C4-2B (cell line): ENCODE results near the gene DNAL1.
A peak's percentile ranks its signal among the peaks of the same experiment; 100 is the strongest.

Experiments
- H3K27ac ChIP-seq: fragments of 450-650 bp; 2 replicates; pipeline ENCODE4 v1.5.1; 2017
- ZFX ChIP-seq: fragments of 450-650 bp; IDR thresholded peaks from 2 replicates; pipeline ENCODE4 v1.6.1; 2017
- TF ChIP-seq, protein P1 (sequence below): fragments of 450-650 bp; conservative IDR thresholded peaks from 2 replicates; pipeline ENCODE4 v1.5.1; 2017; ENCODE audit warnings: mild to moderate bottlenecking

Gene DNAL1, protein sequence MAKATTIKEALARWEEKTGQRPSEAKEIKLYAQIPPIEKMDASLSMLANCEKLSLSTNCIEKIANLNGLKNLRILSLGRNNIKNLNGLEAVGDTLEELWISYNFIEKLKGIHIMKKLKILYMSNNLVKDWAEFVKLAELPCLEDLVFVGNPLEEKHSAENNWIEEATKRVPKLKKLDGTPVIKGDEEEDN

DNA sequence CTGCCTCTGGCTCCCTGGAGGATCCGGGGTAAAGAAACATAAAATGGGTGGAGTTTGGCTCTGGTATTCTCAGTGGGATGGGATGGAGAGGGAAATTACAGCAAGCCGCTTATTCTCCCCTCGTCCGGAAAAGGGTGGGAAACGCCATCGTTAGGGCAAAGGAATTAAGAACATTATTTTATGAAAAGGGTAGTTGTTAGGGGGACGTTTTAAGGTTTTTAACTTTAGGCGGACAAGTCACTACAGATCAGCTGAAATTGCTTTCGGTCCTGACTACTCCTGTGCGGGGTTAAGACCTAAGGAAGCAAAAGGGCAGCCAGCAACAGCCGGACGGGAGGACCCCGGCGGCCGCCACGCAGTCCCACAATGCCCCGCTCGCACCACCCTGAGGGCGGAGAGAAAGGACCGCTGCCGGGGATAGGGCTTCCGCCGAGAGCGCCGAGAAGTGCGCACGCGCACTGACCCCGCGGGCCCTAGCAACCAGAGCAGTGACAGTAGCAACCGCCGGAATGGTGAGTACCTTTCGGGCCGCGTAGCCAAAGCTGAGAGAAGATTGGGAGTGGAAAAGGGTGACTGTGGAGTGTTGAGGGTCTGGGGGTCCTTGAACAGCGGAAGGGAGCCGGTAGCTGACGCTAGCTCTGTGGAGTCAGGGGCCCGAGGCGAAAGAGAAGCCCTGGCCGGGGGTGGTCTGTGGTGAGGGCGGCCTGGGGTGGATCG is at the start of gene DNAL1:
Gene DNAL1, plus strand, starts transcription at position 456 of the 717 bp plus-strand sequence. Its CDS starts 54 bp downstream, at position 510.
- H3K27ac ChIP-seq = peak within 1 kb of the TSS; percentile 64
- TF ChIP-seq, protein P1, sequence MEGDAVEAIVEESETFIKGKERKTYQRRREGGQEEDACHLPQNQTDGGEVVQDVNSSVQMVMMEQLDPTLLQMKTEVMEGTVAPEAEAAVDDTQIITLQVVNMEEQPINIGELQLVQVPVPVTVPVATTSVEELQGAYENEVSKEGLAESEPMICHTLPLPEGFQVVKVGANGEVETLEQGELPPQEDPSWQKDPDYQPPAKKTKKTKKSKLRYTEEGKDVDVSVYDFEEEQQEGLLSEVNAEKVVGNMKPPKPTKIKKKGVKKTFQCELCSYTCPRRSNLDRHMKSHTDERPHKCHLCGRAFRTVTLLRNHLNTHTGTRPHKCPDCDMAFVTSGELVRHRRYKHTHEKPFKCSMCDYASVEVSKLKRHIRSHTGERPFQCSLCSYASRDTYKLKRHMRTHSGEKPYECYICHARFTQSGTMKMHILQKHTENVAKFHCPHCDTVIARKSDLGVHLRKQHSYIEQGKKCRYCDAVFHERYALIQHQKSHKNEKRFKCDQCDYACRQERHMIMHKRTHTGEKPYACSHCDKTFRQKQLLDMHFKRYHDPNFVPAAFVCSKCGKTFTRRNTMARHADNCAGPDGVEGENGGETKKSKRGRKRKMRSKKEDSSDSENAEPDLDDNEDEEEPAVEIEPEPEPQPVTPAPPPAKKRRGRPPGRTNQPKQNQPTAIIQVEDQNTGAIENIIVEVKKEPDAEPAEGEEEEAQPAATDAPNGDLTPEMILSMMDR = no peak
- no peak for TF ChIP-seq ZFX

DNA sequence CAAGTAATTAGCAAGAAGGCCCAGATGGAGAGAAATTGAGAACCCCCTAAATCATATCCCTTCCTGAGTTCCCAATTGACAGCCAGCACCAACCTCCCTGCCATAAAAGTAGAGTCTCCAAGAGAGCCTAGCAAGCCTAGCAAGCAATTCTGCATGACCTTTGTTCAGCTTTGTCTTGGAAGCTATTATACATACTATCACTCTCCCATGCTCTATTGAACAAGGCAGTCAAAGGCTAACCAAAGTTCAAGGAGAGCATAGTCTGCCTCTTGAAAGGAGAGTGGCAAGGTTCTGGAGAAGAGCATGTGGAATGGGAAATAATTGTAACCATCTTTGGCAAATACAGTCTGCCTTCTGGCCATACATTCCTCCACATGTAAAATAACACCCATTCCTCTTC is 45.3 kb upstream of the DNAL1 start:
- no peak for TF ChIP-seq ZFX
- TF ChIP-seq, protein P1 = no peak
- H3K27ac ChIP-seq = no peak overlapping the region

DNA sequence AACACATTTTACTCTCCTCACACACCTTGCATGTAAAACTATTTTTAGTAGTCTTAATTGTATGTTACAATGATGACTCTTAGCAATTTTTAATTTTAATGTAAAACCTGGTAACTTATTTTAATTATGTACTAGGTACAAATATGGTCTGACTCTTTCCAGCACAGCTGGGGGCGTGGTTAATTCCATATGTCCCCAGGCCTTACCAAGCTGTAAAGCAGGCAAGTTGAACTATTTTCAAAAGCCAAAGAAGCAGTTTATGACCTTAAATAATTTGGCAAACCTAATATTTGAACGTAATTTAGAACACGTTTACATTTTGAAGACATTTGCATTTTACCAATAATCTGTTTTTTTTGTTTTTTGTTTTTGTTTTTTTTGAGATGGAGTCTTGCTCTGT is 41.8 kb upstream of the DNAL1 start:
- H3K27ac ChIP-seq = no peak overlapping the region
- TF ChIP-seq, protein P1 = no peak
- no peak for TF ChIP-seq ZFX

DNA sequence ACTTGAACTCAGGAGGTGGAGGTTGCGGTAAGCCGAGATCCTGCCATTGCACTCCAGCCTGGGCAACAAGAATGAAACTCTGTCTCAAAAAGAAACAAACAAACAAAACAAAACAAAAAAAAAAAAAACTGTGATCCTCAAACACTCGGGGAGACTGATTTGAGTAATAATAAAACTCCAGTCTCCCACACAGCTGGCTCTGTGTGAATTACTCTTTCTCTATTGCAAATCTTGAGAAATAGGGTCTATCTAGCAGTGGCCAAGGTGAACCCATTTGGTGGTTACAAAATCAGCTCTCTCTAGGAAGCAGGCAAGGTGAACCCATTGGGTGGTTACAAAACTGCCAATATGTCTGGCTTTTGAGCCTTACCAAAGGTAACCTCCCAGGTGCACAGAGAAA is 38.5 kb upstream of the DNAL1 start:
- TF ChIP-seq, protein P1 = no peak
- TF ChIP-seq ZFX = no peak
- H3K27ac ChIP-seq = no peak overlapping the region

DNA sequence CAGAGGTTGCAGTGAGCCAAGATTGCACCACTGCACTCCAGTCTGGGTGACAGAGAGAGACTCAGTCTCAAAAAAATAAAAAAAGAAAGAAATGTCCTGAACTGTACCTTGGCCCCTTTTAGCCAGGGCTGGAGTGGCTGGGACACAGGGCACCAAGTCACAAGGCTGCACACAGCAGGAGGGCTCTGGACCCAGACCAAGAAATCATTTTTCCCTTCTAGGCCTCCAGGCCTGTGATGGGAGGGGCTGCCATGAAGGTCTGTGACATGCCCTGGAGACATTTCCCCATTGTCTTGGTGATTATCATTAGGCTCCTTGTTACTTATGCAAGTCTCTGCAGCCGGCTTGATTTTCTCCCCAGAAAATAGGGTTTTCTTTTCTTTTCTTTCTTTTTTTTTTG is 37.5 kb upstream of the DNAL1 start:
- TF ChIP-seq, protein P1 = no peak
- TF ChIP-seq ZFX = no peak
- no peak overlapping the region for H3K27ac ChIP-seq

DNA sequence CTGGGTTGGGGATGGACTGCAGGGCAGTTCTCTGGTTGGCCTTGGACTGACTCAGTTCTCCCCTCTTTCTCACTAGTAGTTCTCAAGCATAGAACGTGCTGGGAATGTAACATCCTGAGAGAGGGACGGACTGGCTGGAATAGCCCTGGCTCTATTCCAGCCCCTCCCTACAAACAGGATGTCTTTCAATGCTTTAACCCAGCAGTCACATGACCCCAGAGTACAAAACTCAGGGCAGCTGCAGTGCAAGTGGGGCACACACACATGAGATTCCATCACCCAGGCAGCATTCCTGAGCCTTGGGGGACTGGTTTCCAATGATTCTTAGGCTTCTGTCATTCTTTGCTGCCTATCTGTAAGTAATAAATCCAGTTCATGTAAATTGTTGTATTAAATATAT is 34.1 kb upstream of the DNAL1 start:
- TF ChIP-seq, protein P1 = no peak
- no peak for TF ChIP-seq ZFX
- no peak overlapping the region for H3K27ac ChIP-seq

DNA sequence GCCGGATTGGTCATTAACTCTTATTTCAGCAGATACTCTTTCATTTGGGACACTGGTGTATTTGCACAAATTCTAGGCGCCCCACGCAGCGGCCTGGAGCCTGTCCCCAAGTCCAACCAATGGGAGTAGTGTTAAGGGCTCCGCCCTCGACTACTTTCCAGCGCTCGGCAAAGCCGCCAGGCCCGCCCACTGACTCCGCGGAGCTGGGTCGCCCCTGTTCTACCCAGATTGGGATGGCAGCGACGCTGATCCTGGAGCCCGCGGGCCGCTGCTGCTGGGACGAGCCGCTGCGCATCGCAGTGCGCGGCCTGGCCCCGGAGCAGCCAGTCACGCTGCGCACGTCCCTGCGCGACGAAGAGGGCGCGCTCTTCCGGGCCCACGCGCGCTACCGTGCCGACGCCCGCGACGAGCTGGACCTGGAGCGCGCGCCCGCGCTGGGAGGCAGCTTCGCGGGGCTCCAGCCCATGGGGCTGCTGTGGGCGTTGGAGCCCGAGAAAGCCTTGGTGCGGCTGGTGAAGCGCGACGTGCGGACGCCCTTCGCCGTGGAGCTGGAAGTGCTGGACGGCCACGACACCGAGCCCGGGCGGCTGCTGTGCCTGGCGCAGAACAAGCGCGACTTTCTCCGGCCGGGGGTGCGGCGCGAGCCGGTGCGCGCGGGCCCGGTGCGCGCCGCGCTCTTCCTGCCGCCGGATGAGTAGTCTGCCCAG is 32.3 kb upstream of the DNAL1 start, which contains the start of gene ACOT6:
Gene ACOT6, plus strand, starts transcription at position 179 of the 707 bp plus-strand sequence. Its CDS starts 55 bp downstream, at position 234.
- H3K27ac ChIP-seq = no peak within 1 kb of the TSS
- TF ChIP-seq ZFX = no peak
- TF ChIP-seq, protein P1 = no peak
